Gastrocnemius medialis (tissue), 4 donors: ENCODE data around the gene C10orf120. TPM values are rescaled to one million over a fixed set of nuclear protein-coding genes. Genes with fewer than 3 reads are reported as not detected.

Source experiments
- ATAC-seq, 2 donors: fragments of 150-250 bp; one replicate each; pipeline ENCODE4 v1.9.1; 2016
- DNase-seq, 2 donors: peaks; one replicate each; pipeline ENCODE4 v3.0.0-alpha.2; 2019
- H3K27ac ChIP-seq, 4 donors: fragments of 200-600 bp; sonication (generic); 1 replicate in 1 of 4; 2 replicates in 3 of 4; pipeline ENCODE4 v1.5.1; 2016 to 2018; ENCODE audit warnings: mild to moderate bottlenecking in 2 of 4, moderate library complexity in 1 of 4
- H3K27me3 ChIP-seq, 3 donors: fragments of 200-600 bp; sonication (generic) in 2 of 3; 1 replicate in 1 of 3; 2 replicates in 2 of 3; pipeline versions ENCODE4 v1.5.1 to v1.6.0; 2016 to 2019; ENCODE audit warnings: mild to moderate bottlenecking in 1 of 3, moderate library complexity in 1 of 3
- H3K36me3 ChIP-seq, 2 donors: fragments of 200-600 bp; sonication (generic) in 1 of 2; one replicate each; pipeline ENCODE4 v1.5.1; 2017 to 2018
- H3K4me1 ChIP-seq, 2 donors: fragments of 200-600 bp; sonication (generic) in 1 of 2; one replicate each; pipeline ENCODE4 v1.5.1; 2016 to 2017; ENCODE audit warnings: mild to moderate bottlenecking in 2 of 2
- H3K4me3 ChIP-seq, 4 donors: fragments of 200-600 bp; sonication (generic) in 3 of 4; 1 replicate in 1 of 4; 2 replicates in 3 of 4; pipeline ENCODE4 v1.5.1; 2016 to 2019; ENCODE audit warnings: mild to moderate bottlenecking in 2 of 4
- H3K9me3 ChIP-seq, 3 donors: fragments of 200-600 bp; sonication (generic) in 2 of 3; 1 replicate in 1 of 3; 2 replicates in 2 of 3; pipeline ENCODE4 v1.5.1; 2016 to 2019
- POLR2A ChIP-seq, 2 donors: fragments of 450-650 bp; IDR thresholded peaks; one replicate each; pipeline ENCODE4 v1.6.1; 2017; ENCODE audit warnings: antibody characterized with exemption in 2 of 2, mild to moderate bottlenecking in 2 of 2, moderate library complexity in 2 of 2
- in situ Hi-C, 4 donors: fragments of 200-750 bp; cut with MboI; loops; one replicate each; pipeline versions ENCODE4 v1.15.0 to v1.8.0; 2017; ENCODE audit warnings: low sequenced_read_pairs in 4 of 4
- intact Hi-C: fragments of 100-400 bp; cut with DNase I; formaldehyde crosslinking; loops from one replicate; pipeline ENCODE4 v1.15.1; 2023; ENCODE audit warnings: low total_unique reads
- total RNA-seq, 4 donors: library from RNA; depleted of rRNA; stranded (reverse); fragments of >200 nt; gene quantifications; one replicate each; pipeline versions ENCODE4 v1.1.0 to v1.2.3, GENCODE V29; 2016
- TF ChIP-seq, protein P1 (sequence below), 5 experiments: fragments of 450-650 bp in 3 of 5; fragments of 200-600 bp in 2 of 5; sonication (generic) in 2 of 5; IDR thresholded peaks in 4 of 5; conservative IDR thresholded peaks in 1 of 5; 1 replicate in 4 of 5; 2 replicates in 1 of 5; pipeline ENCODE4 v1.5.1; 2016 to 2019; ENCODE audit warnings: antibody characterized with exemption in 5 of 5, mild to moderate bottlenecking in 3 of 5, moderate library complexity in 3 of 5

Gene C10orf120
- total RNA-seq, 4 donors from 2014 or later: not detected

DNA sequence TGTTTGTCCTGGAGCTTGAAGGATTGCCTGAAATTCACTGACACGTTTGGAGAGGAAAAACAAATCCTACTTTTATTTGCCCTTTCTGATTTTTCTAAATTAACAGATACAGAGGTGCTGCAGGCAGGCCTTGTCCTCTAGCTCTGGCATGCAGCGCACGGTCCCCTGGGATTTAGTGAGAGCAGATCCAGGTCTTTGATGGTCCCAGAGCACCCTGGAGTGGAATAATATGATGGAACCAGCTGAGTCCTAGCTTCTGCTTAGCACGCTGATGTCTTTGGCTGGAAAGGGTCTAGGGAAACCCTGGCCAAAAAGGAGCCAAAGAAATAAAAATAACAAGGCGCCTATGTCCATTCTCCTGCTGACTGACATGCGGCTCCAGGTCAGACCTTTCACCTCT is 40.5 kb downstream of the C10orf120 start:
- no peak overlapping the region for H3K4me3 ChIP-seq
- in situ Hi-C loops: no loop called here
- H3K9me3 ChIP-seq: no peaks in the 10 kb centered on the region
- intact Hi-C loops: no loop called here
- no peak for TF ChIP-seq POLR2A (IDR thresholded peaks at IDR 0.05)
- TF ChIP-seq, protein P1, sequence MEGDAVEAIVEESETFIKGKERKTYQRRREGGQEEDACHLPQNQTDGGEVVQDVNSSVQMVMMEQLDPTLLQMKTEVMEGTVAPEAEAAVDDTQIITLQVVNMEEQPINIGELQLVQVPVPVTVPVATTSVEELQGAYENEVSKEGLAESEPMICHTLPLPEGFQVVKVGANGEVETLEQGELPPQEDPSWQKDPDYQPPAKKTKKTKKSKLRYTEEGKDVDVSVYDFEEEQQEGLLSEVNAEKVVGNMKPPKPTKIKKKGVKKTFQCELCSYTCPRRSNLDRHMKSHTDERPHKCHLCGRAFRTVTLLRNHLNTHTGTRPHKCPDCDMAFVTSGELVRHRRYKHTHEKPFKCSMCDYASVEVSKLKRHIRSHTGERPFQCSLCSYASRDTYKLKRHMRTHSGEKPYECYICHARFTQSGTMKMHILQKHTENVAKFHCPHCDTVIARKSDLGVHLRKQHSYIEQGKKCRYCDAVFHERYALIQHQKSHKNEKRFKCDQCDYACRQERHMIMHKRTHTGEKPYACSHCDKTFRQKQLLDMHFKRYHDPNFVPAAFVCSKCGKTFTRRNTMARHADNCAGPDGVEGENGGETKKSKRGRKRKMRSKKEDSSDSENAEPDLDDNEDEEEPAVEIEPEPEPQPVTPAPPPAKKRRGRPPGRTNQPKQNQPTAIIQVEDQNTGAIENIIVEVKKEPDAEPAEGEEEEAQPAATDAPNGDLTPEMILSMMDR (IDR thresholded peaks at IDR 0.05 in 4 of 5, conservative IDR thresholded peaks at IDR 0.05 in 1 of 5): no peak
- no peak for ATAC-seq
- no peak for DNase-seq
- H3K36me3 ChIP-seq: no peaks in the 10 kb centered on the region
- H3K4me1 ChIP-seq: no peaks in the 10 kb centered on the region
- H3K27me3 ChIP-seq: peaks cover 0 to 2% (median 0%) of the 10 kb centered on the region in 3 donors
- H3K27ac ChIP-seq: no peak overlapping the region

DNA sequence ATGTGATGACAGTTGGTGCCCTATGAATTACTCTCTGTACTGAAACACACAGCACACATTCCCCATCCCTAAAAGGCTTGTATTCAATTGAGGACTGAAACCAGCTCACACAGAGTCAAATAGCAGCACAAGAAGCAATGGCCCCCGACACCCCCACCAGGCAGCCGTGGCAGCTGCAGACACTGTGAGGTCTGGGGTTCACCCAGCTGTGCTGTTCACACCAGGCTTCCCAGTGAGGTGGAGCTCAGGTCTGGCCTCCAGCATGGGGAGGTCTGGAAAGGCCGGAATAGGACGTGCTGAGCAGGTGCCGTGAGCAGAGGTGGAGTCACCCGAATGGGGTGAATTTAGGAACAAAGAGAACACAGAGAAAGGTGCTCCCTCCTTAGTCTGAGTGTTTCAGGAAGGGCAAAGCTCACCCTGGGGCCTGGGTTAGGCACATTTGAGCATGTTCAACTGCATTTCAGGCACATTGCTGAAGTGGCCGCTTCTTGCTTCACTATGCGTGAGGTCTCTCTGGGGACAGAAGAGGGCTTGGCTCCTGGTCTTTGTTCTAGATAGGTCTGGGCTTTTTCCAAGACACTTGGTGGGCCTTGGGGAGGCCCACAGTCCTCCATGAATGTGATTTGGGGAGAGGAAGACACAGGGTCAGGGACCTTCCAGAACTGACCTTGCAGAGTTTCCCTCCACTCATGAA is 41.1 kb downstream of the C10orf120 start:
- H3K4me3 ChIP-seq: no peak overlapping the region
- H3K9me3 ChIP-seq: no peaks in the 10 kb centered on the region
- no peaks in the 10 kb centered on the region for H3K36me3 ChIP-seq
- H3K4me1 ChIP-seq: no peaks in the 10 kb centered on the region
- no peak for DNase-seq
- H3K27me3 ChIP-seq: peaks cover 0 to 2% (median 0%) of the 10 kb centered on the region in 3 donors
- TF ChIP-seq, protein P1 (IDR thresholded peaks at IDR 0.05 in 4 of 5, conservative IDR thresholded peaks at IDR 0.05 in 1 of 5): no peak
- no peak for TF ChIP-seq POLR2A (IDR thresholded peaks at IDR 0.05)
- no peak overlapping the region for H3K27ac ChIP-seq
- ATAC-seq: no peak
- intact Hi-C loops: no loop called here
- in situ Hi-C loops: no loop called here

DNA sequence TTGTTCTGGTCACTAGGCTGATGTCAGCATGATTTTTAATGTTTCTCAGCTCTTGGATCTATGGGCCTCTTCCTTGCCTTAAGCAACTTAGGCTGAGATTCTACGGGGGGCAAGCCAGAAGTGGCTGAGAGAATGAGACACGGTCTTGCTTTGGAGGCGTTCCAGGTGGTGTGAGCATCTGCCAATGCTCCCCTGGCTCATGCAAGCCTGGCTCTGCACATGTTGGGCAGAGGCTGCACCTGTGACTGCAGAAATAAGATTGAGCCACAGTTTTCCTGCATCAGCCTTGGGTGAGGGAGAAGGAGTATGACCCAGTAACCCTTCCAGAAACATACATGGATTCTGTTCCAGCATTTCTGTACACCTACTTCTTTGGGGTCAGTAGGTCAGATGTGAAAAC is 41.9 kb downstream of the C10orf120 start:
- H3K27ac ChIP-seq: no peak overlapping the region
- H3K4me3 ChIP-seq: no peak overlapping the region
- no peak for DNase-seq
- in situ Hi-C loops (no loop called here), intact Hi-C loops (no loop called here)
- H3K27me3 ChIP-seq: peaks cover 0 to 6% (median 0%) of the 10 kb centered on the region in 3 donors
- ATAC-seq: no peak
- TF ChIP-seq, protein P1 (IDR thresholded peaks at IDR 0.05 in 4 of 5, conservative IDR thresholded peaks at IDR 0.05 in 1 of 5): no peak
- TF ChIP-seq POLR2A (IDR thresholded peaks at IDR 0.05): no peak
- H3K4me1 ChIP-seq: no peaks in the 10 kb centered on the region
- H3K36me3 ChIP-seq: no peaks in the 10 kb centered on the region
- no peaks in the 10 kb centered on the region for H3K9me3 ChIP-seq

DNA sequence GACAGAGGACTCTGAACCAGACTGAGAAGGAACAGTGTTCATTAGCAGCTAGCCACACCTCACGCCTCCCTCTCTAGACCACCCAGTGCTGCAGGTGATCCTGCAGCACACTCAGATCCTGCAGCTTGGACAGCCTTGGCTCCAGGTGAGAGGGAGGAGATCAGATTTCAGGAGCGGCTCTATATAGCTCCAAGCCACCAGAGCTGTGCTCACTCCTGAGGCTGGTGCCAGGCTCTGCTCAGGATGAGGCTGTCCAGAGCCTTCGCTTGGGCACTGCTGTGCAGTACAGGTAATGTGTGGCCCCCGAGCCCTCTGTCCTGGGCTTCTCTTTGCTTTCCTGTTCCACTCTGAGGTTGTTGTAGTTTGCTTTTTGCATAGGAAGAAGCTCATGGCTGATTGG is 42.4 kb downstream of the C10orf120 start:
- DNase-seq: no peak
- Histone ChIP-seq H3K27ac (no peak overlapping the region), H3K9me3 (no peaks in the 10 kb centered on the region), H3K36me3 (no peaks in the 10 kb centered on the region), H3K27me3 (peaks cover 0 to 9% (median 0%) of the 10 kb centered on the region in 3 donors), H3K4me3 (no peak overlapping the region), H3K4me1 (no peaks in the 10 kb centered on the region)
- no peak for ATAC-seq
- in situ Hi-C loops: no loop called here
- TF ChIP-seq, protein P1 (IDR thresholded peaks at IDR 0.05 in 4 of 5, conservative IDR thresholded peaks at IDR 0.05 in 1 of 5): no peak
- no peak for TF ChIP-seq POLR2A (IDR thresholded peaks at IDR 0.05)
- intact Hi-C loops: no loop called here

DNA sequence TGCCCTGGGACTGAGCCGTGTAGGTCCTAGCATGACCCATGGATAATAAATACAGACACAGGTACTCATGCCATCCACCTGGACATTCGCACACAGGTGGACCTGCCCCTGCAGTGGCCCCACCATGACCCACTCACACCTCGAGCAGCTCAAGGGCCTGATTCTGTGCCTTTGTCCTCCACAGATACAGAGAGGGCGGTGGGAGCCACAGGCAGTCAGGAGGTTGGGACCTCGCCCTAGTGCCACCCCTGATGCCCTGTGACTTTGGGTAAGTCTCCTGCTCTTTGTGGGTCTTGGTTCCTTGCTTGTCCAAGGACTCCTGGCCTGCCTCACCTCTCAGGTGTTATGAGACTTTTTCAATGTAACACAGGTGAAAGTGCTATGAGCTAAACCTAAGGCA is 42.9 kb downstream of the C10orf120 start:
- H3K27me3 ChIP-seq: peaks cover 0 to 7% (median 0%) of the 10 kb centered on the region in 3 donors
- H3K4me3 ChIP-seq: no peak overlapping the region
- H3K9me3 ChIP-seq: no peaks in the 10 kb centered on the region
- no peaks in the 10 kb centered on the region for H3K36me3 ChIP-seq
- no peak for DNase-seq
- ATAC-seq: no peak
- in situ Hi-C loops: no loop called here
- no peaks in the 10 kb centered on the region for H3K4me1 ChIP-seq
- no peak overlapping the region for H3K27ac ChIP-seq
- intact Hi-C loops: no loop called here
- TF ChIP-seq, protein P1 (IDR thresholded peaks at IDR 0.05 in 4 of 5, conservative IDR thresholded peaks at IDR 0.05 in 1 of 5): no peak
- TF ChIP-seq POLR2A (IDR thresholded peaks at IDR 0.05): no peak
